HCT116 (cell line): Measurements from ENCODE around the gene PXN. TPM values are rescaled to one million over a fixed set of nuclear protein-coding genes. Genes with fewer than 3 reads are reported as not detected.

Source experiments
- ATAC-seq: fragments of 200-7000 bp; cut with Tn5 transposase; 2 replicates; pipeline ENCODE4 v1.9.1; 2020; ENCODE audit warnings: mild to moderate bottlenecking, moderate library complexity
- BruUV-seq: library from RNA; stranded (reverse); fragments of 400-500 nt; replicated peaks from 2 replicates; lab custom pipeline; 2021; lab: Mats Ljungman, UMichigan
- CTCF ChIA-PET: fragments of 300-600 bp; sonication (Branson Sonifier 250); formaldehyde crosslinking; loops from one replicate; lab custom pipeline; 2021; ENCODE audit warnings: antibody characterized with exemption; lab: Charles Lee
- POLR2A ChIA-PET: fragments of 300-600, 350-600 bp; sonication (Branson Sonifier 250); formaldehyde crosslinking; loops from one replicate; lab custom pipeline; 2021; ENCODE audit warnings: antibody characterized with exemption; lab: Charles Lee
- RAD21 ChIA-PET, 2 experiments: fragments of 300-600 bp; sonication (Branson Sonifier 250); formaldehyde crosslinking; loops; one replicate each; lab custom pipeline; 2023; ENCODE audit warnings: low total read pairs in 2 of 2; ENCODE audit not compliant: uncharacterized antibody in 2 of 2, unreplicated experiment in 2 of 2, low non-redundant PET in 1 of 2; lab: Charles Lee
- DNase-seq: peaks from one replicate; pipeline ENCODE4 v3.0.0-alpha.2; 2010; ENCODE audit warnings: low read depth, low spot score
- H2AFZ ChIP-seq: fragments of 200-600 bp; shearing (Covaris generic), sonication (generic); 2 replicates; pipeline ENCODE4 v1.6.1; 2017; ENCODE audit warnings: low read depth, mixed run types, mixed read lengths, antibody characterized with exemption, low read length; ENCODE audit not compliant: poor library complexity, severe bottlenecking
- H3K27ac ChIP-seq: 2 replicates; pipeline ENCODE4 v1.5.1; 2012; ENCODE audit warnings: low read depth, low read length
- H3K27me3 ChIP-seq: fragments of 200-600 bp; sonication (generic); 2 replicates; pipeline ENCODE4 v1.6.1; 2016; ENCODE audit warnings: mixed run types, low read length, mixed read lengths; ENCODE audit not compliant: insufficient read depth
- H3K36me3 ChIP-seq, 2 experiments: fragments of 200-500 bp in 1 of 2; fragments of 200-600 bp in 1 of 2; sonication (Bioruptor generic) in 1 of 2; sonication (generic) in 1 of 2; 2 replicates each; pipeline versions ENCODE4 v1.5.1 to v1.6.1; 2014 to 2016; ENCODE audit warnings: low read length in 2 of 2, inconsistent platforms in 1 of 2, mixed read lengths in 1 of 2, mixed run types in 1 of 2; ENCODE audit not compliant: insufficient read depth in 2 of 2, control insufficient read depth in 1 of 2
- H3K4me1 ChIP-seq, 2 experiments: fragments of 200-600 bp in 1 of 2; sonication (generic) in 1 of 2; 2 replicates each; pipeline versions ENCODE4 v1.5.1 to v1.6.1; 2012 to 2017; ENCODE audit warnings: low read length in 2 of 2, inconsistent platforms in 1 of 2, mild to moderate bottlenecking in 1 of 2, mixed read lengths in 1 of 2, mixed run types in 1 of 2, moderate library complexity in 1 of 2; ENCODE audit not compliant: insufficient read depth in 2 of 2, control insufficient read depth in 1 of 2
- H3K4me2 ChIP-seq: fragments of 200-600 bp; sonication (generic); 2 replicates; pipeline ENCODE4 v1.6.1; 2017; ENCODE audit warnings: mixed run types, low read length, mixed read lengths
- H3K4me3 ChIP-seq, 2 experiments: fragments of 200-600 bp in 1 of 2; sonication (generic) in 1 of 2; replicated peaks in 1 of 2; 2 replicates each; pipeline ENCODE4 v1.5.1; 2011 to 2016; ENCODE audit warnings: low read length in 2 of 2, control low read depth in 1 of 2, low read depth in 1 of 2, mild to moderate bottlenecking in 1 of 2, mixed read lengths in 1 of 2, mixed run types in 1 of 2
- H3K79me2 ChIP-seq: fragments of 200-600 bp; sonication (generic); 2 replicates; pipeline ENCODE4 v1.6.1; 2017; ENCODE audit warnings: mild to moderate bottlenecking, mixed run types, low read length, moderate library complexity, mixed read lengths; ENCODE audit not compliant: insufficient read depth
- H3K9ac ChIP-seq: fragments of 200-600 bp; sonication (generic); 2 replicates; pipeline ENCODE4 v1.6.1; 2016; ENCODE audit warnings: low read length, mixed read lengths
- H3K9me2 ChIP-seq: fragments of 200-600 bp; sonication (generic), shearing (Covaris generic); 2 replicates; pipeline ENCODE4 v1.6.1; 2017; ENCODE audit warnings: mixed run types, mild to moderate bottlenecking, moderate library complexity; ENCODE audit not compliant: insufficient read depth
- H3K9me3 ChIP-seq, 2 experiments: fragments of 200-500 bp in 1 of 2; fragments of 200-600 bp in 1 of 2; sonication (Bioruptor generic) in 1 of 2; sonication (generic) in 1 of 2; 2 replicates each; pipeline ENCODE4 v1.6.1; 2014 to 2017; ENCODE audit warnings: low read length in 2 of 2, mixed read lengths in 2 of 2, inconsistent platforms in 1 of 2, low read depth in 1 of 2, mild to moderate bottlenecking in 1 of 2, mixed run types in 1 of 2, moderate library complexity in 1 of 2; ENCODE audit not compliant: control insufficient read depth in 1 of 2, insufficient read depth in 1 of 2
- H4K20me1 ChIP-seq: fragments of 200-600 bp; sonication (generic), shearing (Covaris generic); 2 replicates; pipeline ENCODE4 v1.6.1; 2017; ENCODE audit warnings: mixed run types, mild to moderate bottlenecking, moderate library complexity; ENCODE audit not compliant: insufficient read depth
- ATF3 ChIP-seq: IDR thresholded peaks from 2 replicates; pipeline ENCODE4 v1.6.1; 2012
- CTCF ChIP-seq, 3 experiments: fragments of 200-600 bp in 1 of 3; sonication (generic) in 1 of 3; IDR thresholded peaks in 2 of 3; conservative IDR thresholded peaks in 1 of 3; 2 replicates each; pipeline ENCODE4 v1.5.1; 2012 to 2017; ENCODE audit warnings: low read depth in 2 of 3, low read length in 2 of 3, antibody characterized with exemption in 1 of 3, borderline replicate concordance in 1 of 3, control low read depth in 1 of 3, mild to moderate bottlenecking in 1 of 3, mixed read lengths in 1 of 3, mixed run types in 1 of 3, moderate library complexity in 1 of 3; ENCODE audit not compliant: insufficient read depth in 1 of 3
- EZH2 ChIP-seq: fragments of 200-600 bp; sonication (generic); IDR thresholded peaks from 2 replicates; pipeline ENCODE4 v1.6.1; 2017; ENCODE audit warnings: antibody characterized with exemption, mixed run types
- FOSL1 ChIP-seq: IDR thresholded peaks from 2 replicates; pipeline ENCODE4 v1.6.1; 2012; ENCODE audit warnings: low read depth
- SRF ChIP-seq: IDR thresholded peaks from 2 replicates; pipeline ENCODE4 v1.6.1; 2012; ENCODE audit warnings: low read depth
- ZNF274 ChIP-seq: fragments of 200-500 bp; sonication (Bioruptor generic); IDR thresholded peaks from 2 replicates; pipeline ENCODE4 v1.6.1; 2014; ENCODE audit warnings: mild to moderate bottlenecking, low read depth, low read length, inconsistent platforms
- intact Hi-C: fragments of 100-400 bp; cut with micrococcal nuclease; formaldehyde crosslinking; loops from 2 replicates; pipeline ENCODE4 v1.10.0; 2022
- total RNA-seq: library from RNA; stranded (reverse); gene quantifications from one replicate; pipeline ENCODE4 v1.2.1, GENCODE V29; 2021; ENCODE audit not compliant: unreplicated experiment

Gene PXN
- total RNA-seq, 1 experiment from 2014 or later: 211 TPM

- ChIA-PET CTCF (no interaction called here), RAD21 (no interaction called here), POLR2A (no interaction called here)
- peaks cover 9 to 14% of the 10 kb centered on the region in 2 experiments; a peak in 2 of 4 replicates for H3K36me3 ChIP-seq
- no peak overlapping the region for H2AFZ ChIP-seq
- peaks cover 7% of the 10 kb centered on the region; the same call in 1 of the 2 replicates for H3K79me2 ChIP-seq
- DNase-seq (no peak), ATAC-seq (no peak)
- no peaks in the 10 kb centered on the region for H3K9me3 ChIP-seq
- no peak for TF ChIP-seq ATF3
- intact Hi-C loops: no loop called here
- no peak overlapping the region for H3K27ac ChIP-seq
- no TSS peak for BruUV-seq
- H3K9me2 ChIP-seq: no peaks in the 10 kb centered on the region
- no peaks in the 10 kb centered on the region for H3K27me3 ChIP-seq
- no peaks in the 10 kb centered on the region for H4K20me1 ChIP-seq
- no peak overlapping the region for H3K4me3 ChIP-seq
- no peak overlapping the region for H3K9ac ChIP-seq
- H3K4me1 ChIP-seq: peaks cover 0 to 8% of the 10 kb centered on the region in 2 experiments; a peak in 3 of 4 replicates
- no peak overlapping the region for H3K4me2 ChIP-seq
These were observed 59.3 kb downstream of the PXN start for GRCh38 chr12:120206228-120206627.

DNA sequence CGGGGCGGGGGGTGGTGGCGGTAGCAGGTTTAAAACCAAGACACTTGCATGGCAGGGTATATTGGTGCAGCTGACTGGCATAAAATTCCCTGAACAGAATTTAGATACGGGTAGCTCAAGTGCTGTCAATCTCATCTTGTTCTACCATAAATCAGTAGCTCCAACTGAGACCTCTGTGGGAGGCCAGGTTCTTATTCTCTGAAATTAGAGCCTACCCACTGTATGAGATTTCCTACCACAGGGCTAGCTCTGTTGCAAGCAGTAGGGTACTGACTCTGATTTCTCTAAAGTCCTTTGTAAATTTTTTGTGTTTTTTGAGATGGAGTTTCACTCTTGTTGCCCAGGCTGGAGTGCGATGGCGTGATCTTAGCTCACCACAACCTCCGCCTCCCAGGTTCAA is 61.4 kb downstream of the PXN start:
- intact Hi-C loops: no loop called here
- H3K4me2 ChIP-seq: no peak overlapping the region
- POLR2A ChIA-PET: interaction anchor here (0.7 to 10.6 kb wide), 2 partner anchors 13 to 87 kb away, joined by 4 to 223 read pairs; partner anchors contain the start of genes RNU4-1 and RNU4-2
- peaks cover 25% of the 10 kb centered on the region for H3K79me2 ChIP-seq
- no peaks in the 10 kb centered on the region for H3K9me2 ChIP-seq
- no peaks in the 10 kb centered on the region for H3K27me3 ChIP-seq
- no peaks in the 10 kb centered on the region for H3K9me3 ChIP-seq
- DNase-seq (no peak), ATAC-seq (no peak)
- H3K36me3 ChIP-seq: peaks cover 7 to 19% of the 10 kb centered on the region in 2 experiments; a peak in 3 of 4 replicates
- CTCF ChIA-PET: interaction anchor here (1.8 kb wide), 1 partner anchor 24 kb away, joined by 6 read pairs; no protein-coding TSS in a partner anchor
- peaks cover 5 to 16% of the 10 kb centered on the region in 2 experiments; a peak in 3 of 4 replicates for H3K4me1 ChIP-seq
- RAD21 ChIA-PET: interaction anchor here (0.7 to 1.0 kb wide), 2 partner anchors 24 to 67 kb away, joined by 3 to 4 read pairs; no protein-coding TSS in a partner anchor
- H3K4me3 ChIP-seq: no peak overlapping the region
- H3K9ac ChIP-seq: no peak overlapping the region
- H3K27ac ChIP-seq: no peak overlapping the region
- no TSS peak for BruUV-seq
- H4K20me1 ChIP-seq: peaks cover 4% of the 10 kb centered on the region
- TF ChIP-seq FOSL1 (no peak), ZNF274 (no peak), SRF (no peak), EZH2 (no peak), CTCF (IDR thresholded peaks at IDR 0.05 in 2 of 3, conservative IDR thresholded peaks at IDR 0.05 in 1 of 3; ENCODE audit: borderline replicate concordance in 1 of 3, insufficient read depth in 1 of 3, low read depth in 2 of 3, low read length in 2 of 3) (no peak)
- H2AFZ ChIP-seq: no peak overlapping the region
